NCI-H2171 (cell line): Measurements from ENCODE around the gene PIGW.

Experiments used
- DNase-seq: peaks from one replicate; lab custom pipeline; 2025; lab: John Stamatoyannopoulos, UW

Gene PIGW

DNA sequence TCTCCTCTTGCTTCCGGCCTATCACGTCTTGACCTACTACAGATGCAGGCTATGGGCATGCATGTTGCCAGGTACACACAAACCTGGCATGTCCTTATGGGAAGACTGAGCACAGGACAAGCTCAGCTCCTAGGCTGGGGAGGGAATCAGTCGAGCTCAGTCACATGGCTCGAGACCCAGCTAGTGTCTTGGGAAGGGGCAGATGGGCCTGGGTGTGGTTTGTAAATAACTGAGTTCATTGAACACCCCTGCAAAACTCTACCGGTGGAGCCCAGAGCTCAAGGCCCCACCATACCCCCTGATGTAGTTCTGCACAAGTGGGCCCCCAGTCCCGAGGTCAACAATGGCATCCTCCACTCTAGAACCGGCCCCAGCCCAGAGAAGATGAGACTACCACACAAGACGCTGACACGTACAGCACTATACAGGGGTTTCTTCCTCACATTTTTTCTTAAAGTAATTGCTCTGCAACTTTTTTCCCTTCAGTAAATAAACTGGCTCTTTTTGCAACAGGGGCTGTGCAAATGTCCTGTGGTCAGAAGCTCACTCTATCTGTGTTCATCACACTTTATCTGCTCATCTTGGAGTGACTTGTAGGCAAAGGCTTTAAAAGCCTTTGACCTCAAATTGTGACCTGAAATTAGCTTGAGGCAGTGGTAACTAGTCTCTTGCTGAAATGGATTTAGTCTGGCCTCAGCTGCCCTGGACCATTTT, 25.4 kb upstream of the PIGW start:
- no peak for DNase-seq

DNA sequence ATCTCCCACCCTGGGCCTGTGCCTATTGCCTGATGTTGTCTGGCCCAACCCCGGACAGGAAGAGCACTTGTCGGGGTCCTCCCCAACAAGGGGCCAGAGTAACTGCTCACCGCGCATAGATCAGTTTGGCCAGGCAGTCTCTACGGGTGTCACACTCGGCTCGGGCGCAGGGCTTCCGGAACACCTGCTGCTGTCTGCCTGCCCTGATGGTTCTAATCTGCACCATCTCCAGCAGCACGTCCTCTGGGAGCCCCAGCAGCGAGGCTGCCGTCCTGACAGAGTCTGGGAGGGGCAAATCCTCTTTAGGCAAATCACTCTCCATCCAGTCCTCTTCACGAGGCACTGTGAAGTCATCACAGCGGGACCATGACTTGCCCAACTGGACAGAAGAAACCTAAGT, 24.2 kb upstream of the PIGW start:
- DNase-seq: no peak

DNA sequence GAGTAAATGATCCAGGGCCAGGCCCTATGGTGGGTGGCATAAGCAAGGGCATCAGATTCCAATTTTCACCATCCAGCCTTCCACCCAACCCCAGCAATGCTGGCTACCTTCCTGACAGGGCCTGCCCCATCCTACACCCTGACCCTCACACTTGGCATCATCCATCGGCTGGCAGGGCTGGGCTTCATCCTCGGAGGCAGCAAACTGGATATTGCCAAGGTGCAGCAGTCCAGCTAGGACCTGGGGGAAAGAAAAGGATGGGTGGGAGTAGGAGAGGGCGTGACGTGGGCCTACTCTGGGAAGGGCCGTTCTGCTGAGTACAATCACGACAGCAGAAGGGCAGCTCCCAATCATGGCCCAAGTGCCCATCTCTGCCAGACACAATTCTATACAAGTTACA, 23.6 kb upstream of the PIGW start:
- DNase-seq: no peak

DNA sequence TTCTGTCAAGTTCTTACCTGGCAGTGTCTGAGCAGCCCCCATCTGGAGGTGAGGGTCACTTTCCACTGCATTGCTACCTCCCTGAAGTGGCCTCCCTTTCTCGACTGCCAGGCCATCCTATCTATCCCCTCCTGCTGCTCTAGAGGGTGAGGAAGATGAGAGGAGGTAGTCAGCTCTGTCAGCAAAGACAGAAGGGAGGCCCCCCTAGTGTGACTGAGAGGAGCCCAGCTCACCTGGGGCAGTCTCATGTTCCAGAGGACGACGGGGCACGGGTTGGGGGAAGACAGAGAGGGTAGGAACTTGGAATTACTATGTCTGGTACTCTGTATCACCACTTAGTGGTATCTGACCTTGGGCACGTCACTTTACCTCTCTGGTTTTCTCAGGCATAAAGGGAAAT, 22.1 kb upstream of the PIGW start:
- no peak for DNase-seq

DNA sequence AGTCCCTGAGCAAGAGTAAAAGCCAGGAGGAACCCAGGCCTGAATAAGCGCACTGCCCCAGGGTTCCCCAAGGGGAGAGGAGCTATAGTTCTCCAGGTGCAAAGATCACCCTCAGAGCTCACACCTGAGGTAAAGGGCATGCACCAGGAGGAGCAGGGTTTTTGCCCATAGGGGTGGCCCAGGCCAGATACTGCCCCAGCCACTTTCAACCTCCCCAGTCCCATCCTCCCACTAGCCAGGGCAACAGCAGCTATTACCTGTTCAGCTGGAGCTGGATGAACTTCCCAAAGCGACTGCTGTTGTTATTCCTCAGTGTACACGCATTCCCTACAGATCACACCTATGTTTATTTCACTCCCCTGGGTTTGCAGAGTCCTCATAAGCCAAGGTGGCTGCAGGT, 19.9 kb upstream of the PIGW start:
- DNase-seq: no peak

DNA sequence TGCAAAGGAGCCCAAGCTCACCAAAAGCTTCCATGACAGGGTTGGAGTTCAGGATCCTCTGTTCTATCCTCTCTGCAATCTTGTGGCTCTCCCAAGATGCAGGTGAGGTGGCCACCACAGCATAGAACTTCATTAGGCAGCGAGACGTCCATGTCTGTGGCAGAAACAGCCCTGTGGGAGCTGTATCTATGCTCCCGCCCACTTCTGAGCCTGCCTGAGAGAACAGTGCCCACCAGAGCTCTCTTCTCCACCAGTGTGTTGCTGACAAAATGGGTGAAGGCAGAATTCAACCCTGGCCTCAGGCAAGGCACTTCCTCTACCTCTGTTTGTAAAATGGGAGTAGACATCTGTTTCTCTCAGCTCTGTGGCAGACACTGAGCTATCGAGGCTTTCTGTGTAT, 18.9 kb upstream of the PIGW start:
- no peak for DNase-seq

DNA sequence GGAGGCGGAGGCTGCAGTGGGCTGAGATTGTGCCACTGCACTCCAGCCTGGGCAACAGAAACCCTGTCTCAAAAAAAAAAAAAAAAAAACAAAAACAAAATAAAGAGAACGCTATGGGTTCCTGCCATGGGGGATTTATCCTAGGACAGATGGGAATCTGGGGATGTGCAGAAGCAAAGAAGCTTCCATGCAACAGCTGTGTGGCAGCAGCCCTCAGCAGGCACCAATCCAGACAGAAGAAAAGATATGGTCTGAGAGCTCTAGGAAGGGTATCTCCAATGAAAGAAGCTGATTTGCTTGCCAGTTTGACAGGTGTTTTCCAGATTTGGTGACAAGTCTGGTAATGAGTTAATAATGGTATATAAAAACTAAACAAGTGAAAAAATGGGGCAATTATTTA, 11.7 kb upstream of the PIGW start:
- peak; percentile 4 for DNase-seq

DNA sequence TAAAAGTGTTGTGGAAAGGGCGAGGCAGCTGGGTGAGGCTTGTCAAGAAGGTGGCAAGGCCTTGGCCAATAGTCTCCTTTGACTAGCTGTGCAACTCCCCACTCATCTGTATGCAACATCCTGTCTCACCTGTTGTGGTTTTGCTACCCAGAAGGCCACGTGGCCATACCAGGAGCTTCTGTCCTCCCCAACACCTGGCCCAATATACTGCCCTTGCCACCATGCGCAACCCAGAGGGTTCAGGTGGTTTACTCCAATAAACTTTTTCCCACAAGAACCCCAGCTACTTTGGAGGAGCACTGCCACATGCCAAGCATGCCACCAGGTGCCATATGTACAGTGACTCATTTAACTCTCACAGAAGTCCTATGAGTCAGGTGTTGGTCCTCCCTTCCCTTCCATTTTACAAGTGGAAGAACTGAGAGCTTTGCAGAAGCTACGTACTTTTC, 10.3 kb upstream of the PIGW start:
- DNase-seq: no peak

DNA sequence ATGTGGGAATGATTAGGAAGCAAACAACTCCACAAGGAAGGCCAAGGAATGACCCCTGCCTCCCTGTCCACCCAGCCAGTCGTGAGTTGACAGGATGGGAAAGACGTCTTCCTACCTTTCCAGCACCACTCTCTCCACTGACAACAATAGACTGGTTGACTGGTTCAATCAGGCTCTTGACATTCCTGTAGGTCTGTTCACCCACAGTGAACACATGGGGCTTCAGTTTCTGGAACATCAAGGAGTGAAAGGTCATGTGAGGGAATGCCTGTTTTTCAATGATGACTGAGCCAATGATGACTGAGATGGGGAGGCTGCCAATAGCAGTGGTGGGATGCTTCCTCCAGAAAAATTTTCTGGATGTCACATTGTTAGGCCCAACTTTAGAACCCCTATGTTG, 9.7 kb upstream of the PIGW start:
- no peak for DNase-seq

DNA sequence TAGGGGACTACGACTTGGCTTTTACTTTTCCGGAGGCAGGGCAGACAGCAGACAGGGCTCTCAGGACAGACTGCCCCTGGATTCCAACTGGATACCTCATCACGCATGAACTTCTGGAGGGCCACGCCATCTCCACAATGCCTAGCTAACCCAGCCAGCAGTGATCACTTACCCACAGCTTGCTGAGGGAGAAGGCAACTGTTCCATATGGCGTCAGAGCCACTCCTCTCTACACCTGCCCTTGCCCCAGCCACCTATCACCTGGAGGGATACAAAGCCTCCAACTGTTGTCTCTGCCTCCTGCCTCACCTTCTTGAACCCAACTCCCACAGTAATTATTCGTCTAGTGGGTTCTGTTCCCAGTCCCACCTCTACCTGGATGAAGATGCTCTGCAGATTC, 8.9 kb upstream of the PIGW start:
- DNase-seq: no peak

DNA sequence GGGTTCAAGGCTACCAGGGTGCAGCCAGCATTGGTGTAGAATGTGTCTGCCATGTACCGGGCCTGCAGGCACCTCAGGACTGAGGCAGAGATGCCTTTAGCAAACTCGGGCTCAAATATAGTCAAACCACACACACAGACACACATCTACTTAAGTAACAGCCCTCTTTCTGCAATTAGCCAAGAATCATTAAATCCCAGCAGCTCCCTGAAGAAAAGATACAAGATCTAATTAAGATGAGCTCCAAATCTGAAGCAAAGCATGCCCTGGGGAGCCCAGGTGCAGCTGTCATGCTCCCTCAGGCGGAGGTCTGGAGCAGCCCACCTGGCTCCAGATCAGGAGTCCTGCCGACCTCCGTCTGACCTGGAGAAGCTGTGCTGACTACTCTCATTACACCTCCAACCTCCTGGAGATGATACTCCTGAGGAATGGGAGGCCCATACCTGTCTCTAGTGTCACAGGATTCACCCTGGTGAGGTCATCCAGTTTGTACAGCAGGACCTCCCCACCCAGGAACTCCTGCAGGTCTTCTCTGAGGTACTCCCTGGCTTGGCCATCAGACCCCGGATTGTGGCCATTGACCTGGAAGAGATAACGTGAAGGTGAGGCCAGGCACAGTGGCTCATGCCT, 7.1 kb upstream of the PIGW start:
- DNase-seq: peak; percentile 56

DNA sequence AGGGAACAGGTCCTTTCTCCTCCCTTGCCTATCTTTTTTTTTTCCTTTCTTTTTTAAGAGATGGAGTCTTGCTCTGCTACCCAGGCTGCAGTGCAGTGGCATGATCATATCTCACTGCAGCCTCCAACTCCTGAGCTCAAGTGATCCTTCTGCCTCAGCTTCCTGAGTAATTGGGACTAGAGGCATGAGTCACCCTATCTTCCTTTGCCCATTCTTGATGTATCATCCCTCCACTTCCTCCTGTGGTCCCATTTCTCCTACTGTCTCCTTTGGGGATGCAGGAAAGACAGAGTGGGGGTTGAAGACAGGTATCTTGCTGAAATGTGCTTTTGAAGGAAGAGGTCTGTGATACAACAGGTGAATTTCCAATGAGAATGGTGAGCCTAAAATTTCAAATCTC, 5.7 kb upstream of the PIGW start:
- DNase-seq: no peak

DNA sequence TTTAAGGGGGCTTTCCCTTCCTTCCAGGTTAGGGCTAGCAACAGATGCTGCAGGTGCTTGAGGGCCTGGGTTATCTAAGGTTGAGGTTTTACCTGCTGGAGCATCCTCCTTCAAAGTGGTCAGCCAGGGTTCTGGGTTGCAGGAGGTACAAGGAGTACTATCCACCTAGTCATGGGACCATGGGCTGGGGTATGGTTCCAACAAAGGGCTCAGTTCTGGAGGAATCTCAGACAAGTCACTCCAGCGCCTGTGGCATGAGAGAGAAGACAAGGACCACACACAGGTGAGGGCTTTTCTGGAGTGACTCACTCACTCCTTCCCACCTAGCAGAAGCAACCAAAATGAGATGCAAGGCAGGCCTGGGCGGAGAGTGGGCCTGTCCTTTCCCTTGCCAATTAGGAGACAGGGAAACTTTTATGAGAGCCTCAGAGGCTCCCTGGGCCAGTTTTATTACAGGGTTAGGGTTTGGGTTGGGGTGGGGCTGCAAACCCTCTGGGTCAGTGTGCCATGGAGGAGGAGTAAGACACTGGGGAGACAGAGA, 2.3 kb upstream of the PIGW start:
- DNase-seq: no peak

DNA sequence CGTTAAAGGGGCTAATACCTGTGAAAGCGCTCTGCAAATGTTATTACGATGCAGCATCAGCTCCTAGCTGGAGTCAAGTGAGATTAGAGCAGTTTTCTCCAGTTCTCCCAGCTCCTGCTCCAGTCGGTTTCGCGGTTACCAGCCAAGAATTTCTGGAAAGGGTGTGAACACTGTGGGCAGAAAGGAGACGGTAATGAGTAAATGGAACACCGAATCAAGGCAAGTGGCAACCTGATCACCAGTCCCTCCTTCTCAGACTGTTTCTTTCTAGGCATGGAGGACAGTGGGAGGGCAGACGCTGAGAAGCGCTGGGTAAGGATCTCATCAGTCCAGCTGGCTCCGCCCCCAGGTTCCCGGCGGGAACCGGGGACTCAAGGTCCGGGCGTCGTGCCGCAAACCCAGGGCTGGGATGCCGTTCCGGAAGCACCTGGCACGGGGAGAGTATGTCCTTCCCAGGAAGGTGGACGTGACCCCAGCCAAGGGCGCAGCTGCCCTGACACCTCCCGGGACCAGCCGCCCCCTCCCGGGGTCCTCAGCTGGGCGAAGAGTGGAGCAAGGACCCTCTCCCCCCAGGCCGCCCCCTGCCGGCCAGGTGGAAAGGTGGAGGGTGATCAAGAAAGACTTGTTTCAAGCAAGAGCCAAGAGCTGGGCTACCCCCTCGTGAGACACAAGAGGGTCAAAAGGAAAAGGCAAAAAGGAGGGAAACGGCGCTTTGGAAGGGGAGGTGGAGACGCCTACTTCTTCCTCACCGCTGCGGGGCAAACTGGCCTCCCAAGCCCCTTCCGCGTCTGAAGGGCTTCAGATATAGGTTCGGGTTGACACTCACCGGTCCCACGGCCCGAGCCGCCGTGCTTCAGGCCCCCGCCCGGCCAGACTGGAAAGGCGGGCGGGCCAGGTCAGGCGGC, 600 bp upstream of the PIGW start:
- DNase-seq: peak; percentile 74

DNA sequence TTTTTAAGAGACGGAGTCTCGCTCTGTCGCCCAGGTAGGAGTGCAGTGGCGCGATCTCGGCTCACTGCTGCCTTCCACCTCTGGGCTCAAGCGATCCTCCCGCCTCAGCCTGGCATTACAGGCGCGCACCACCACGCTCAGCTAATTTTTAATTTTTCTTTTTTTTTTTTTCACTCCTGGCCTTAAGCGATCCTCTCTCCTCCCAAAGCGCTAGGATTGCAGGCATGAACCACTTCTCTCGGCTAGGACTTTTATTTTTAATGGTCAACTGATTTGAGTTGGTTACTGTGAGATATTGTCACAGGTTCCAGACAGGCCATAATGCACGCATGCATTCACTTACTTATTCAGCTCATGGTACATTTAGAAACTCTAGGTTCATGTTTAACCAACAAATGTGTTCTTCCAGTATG, 888 bp downstream of the PIGW start:
- no peak for DNase-seq

DNA sequence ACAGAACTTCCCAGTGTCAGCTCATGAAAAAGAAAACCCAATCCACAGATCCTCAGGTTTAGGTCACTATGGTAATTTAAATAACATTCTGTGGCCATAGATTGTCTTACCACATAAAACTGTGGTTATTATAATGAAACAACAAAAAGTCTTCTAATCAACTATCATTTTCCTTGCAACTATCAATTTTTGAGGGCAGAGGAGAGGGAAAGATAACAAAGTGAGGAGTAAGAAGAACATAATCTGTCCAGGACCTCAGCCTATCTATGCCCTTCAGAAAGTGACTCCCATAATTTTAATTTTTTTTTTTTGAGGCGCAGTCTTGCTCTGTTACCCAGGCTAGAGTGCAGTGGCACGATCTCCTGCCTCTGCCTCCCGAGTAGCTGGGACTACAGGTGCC, 5.9 kb downstream of the PIGW start:
- no peak for DNase-seq

DNA sequence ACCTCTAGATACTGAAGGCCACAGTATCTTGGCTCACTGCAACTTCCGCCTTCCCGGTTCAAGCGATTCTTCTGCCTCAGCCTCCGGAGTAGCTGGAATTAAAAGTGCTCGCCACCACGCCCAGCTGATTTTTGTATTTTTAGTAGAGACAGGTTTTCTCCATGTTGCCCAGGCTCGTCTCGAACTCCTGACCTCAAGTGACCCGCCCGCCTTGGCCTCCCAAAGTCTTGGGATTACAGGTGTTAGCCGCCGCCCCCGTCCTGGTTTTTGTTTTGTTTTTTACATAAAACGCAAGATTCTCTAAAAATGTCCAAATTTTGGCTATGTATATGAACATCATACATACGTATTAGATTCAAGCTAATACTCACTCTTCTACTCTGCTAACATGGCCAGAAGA, 8.0 kb downstream of the PIGW start:
- DNase-seq: no peak

DNA sequence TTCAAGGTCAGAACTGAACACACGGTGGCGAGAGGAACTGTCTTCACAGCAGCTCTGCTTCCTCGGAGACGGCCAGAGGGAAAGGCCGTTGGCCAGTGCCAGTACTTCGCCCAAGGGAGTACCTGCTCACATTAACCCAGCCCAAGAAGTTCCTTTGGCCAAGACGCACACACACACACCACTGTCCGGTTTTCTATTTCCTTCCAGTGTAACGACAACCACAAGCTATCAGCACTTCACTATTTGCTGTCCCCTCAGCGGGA, 9.2 kb downstream of the PIGW start:
- no peak for DNase-seq

DNA sequence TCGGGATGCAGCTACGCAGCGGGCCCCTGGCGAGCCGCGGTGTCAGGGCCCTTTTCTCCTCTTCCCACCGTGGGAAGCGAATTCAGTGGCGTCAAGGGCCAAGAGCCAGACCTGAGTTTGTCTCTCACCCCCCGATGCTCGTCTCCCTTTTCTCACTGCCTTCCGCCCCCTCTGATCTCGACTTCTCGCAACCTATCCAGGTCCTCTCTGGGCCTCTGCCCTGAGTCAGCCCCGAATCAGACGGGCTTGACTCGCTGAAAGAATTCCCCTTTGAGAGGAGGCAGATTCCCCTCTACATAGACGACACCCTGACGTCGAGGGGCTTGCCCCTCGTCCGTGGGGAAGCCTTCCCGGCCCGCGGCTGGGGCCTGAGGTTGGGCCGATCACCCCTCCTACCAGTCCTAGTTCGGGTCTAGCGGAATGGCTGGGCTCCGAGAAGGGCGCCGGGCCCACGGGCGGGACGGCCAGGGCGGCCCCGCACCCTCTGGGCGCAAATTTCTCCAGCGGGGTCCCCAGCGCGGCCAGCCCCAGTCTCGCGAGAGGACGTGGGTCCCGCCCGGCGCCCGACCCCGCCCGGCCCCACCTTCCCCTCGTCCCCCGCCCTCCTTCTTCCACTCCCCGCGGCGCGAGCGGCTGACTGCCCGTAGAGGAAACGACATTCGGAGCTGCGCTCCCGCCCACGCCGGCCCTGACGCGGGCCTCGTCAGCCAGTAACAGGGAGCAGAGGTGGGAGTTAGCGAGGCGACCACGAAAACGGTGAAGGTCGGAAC, 9.7 kb downstream of the PIGW start, which contains the start of gene GGNBP2:
Gene GGNBP2 (plus strand): TSS at position 613 of the 770 bp plus-strand sequence. CDS start 806 bp downstream, outside the sequence.
- DNase-seq: peak; percentile 93

DNA sequence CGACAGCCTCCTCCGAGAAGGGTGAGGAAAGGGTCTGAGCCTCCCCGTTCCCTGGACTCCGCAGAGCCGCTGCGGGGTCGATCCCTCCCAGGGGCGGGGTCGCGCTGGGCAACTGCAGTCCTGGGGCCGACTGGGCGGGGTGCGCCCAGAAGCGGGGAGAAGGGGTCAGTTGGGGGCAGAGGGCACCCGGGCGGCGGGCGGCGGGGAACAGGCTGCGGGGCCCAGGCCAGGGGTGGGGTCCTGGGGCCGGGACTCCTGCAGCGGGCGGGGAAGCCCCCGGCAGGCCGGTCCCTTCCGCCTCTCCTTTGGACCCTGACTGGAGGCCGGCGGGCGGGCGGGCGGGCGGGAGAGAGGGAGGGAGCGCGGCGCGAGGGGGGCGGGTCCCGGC, 10.3 kb downstream of the PIGW start:
- no peak for DNase-seq

DNA sequence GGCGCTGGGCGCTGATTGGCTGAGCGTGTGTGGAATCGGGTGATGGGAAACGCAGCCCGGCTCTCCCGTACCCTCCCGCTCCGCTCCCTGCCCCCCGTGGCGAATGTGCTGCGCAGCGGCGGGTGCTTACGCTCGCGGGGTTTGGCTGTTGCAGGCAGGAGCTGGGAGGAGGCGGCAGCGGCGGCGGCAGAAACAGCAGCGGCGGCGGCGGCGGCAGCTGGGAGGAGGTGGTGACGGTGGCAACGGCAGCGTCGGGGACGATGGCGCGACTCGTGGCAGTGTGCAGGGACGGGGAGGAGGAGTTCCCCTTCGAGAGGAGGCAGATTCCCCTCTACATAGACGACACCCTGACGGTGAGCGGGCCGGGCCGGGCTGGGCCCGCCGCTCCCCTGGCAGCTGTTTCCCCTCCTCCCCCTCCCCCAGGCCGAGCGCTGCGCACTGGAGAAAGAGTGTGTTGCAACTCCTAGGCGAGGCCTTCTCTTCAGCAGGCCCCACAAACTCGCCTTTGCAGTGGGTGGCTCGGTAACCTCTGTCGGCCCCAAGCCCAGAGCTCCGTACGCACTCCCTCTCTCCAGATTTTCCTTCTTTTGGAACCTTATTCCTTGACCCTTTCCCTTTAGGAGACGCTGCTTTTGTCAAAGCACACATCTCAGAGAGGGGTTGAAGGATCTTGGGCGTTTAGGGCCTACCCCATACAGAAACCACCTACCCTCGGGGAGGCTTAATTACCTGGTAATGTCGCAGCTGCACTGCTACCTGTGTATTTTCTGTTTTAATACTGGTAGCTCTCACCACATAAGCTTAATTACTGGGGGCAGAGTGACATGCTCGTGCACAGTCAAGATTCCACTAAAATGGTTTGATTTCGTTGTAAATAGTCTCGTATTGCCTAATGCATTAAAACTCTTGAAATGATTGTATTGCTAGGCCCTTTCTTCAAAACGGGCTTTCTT, 11.0 kb downstream of the PIGW start:
- peak; percentile 96 for DNase-seq
